HG03066 (cell line): ENCODE results near the gene IL17REL.

Experiments used
- ATAC-seq: cut with Tn5 transposase; IDR thresholded peaks from one replicate; pipeline ENCODE4 v1.9.1; 2021; ENCODE audit warnings: low read depth; ENCODE audit not compliant: unreplicated experiment

Gene IL17REL

DNA sequence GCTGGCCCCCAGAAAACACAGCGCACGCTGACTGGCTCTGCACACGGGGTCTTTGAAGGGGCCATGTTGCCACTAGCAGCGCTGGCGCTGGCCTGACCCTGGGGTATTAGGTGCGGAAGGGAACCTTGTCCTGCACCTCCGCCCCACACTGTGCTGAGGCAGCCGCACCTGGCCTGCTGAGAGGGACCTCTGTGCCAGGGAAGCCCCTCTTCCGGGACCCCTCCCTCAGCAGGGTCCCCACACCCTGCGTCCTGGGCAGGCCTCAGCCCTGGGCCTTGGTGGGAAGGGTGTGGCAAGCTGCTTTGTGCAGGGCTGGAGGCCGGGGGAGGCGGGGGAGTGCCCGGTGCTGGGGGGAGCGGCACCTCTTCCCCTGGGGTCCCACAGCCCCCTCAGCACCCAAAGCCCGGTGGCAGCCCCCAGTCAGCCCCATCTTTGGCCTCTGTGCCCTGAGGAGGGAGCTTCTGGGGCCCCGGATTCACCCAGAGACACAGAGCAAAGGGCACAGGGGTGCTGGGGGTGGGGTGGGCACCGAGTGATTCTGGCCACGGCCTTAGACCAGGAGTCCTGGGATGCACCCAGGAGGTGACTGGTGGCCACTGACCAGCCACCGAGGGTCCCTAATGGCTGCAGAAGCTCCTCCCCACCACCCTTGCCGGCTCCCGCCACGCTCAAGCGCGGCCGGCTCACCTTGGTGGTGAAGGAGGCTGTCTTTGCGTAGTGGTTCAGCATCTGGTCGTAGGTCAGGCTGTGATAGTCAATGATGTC is 34.1 kb upstream of the IL17REL start:
- no peak for ATAC-seq

DNA sequence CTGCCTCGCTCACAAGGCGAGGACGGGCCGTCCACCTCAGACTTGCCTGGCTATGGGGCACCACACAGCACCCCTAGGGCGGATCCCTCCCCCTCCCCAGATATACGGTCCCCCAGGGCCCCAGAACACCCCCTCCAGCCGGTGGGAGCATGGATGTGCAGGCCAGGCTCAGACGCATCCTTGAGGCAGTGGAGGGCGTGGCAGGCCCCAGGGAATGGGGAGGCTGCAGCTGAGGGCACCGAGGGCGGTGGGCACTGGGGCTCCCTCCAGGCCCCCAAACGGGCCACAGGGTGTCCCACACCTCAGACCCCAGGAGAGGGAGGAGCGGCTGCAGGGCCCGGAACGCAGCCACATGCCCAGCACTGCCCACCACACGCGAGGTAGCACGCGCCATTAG is 33.5 kb upstream of the IL17REL start:
- ATAC-seq, result no peak

DNA sequence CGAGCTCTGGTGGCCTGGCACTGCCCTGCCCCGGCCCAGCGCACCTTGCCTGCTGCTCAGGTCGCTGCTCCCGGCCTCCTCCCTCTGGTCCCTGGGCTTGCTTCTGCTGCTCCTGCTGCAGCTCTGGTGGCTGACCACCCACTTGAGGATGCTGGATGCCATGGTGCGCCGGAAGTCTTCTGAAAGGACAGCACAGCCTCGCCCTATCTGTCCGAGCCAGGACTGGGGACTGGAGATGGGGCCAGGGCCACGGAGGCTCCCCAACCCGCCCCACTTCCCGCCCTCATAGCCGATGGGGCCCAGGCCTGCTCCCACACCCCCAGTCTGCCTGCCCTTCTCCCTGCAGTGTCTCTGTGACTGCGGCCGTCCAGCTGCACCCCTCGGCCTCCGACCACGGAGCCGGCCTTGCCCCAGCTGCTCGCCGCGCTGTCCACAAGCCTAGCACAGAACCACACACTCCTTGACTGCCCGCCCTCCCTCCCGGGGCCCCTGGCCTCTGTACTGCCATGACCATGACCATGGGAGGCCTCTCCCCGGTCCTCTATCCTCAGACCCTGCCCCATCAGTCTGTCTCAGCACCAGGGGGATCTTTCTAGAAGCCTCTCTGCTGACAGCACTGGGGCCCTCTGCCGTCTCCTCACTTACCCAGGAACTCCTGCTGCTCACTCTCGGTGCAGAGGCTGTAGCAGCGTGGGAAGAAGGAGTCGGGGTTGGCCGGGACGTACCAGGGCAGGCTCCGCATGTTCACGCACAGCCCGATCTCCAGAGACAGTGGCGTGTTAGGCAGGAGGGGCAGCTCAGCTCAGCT is 32.9 kb upstream of the IL17REL start:
- no peak for ATAC-seq

DNA sequence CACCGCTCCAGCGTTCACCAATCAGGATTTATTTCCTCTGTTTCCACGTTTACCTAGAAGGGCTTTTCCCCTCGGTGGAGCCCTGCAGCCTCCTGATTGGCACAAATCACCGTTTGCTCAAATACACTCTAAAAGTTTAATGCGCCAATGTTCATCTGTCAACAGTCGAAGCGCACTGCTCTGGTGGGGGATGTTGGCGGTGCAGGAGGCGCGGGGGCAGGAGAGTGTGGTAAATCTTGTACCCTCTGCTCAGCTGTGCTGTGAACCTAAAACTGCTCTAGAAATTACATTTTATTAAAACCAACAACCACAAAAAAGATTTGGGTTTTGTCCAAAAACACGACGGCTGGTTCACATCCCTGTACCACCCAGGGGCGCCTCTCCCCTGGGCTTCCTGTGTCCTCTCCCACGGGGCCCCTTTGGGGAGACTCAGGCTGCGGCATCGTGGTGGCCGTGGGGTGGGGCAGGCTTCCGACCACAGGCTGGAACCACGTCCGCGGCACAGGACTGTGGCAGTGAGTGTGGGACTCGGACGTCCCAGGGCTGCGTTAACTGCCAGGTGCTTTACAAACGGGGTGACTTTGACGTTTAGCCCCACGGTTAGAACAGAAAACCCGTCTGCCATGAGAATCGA is 32.0 kb upstream of the IL17REL start:
- no peak for ATAC-seq

DNA sequence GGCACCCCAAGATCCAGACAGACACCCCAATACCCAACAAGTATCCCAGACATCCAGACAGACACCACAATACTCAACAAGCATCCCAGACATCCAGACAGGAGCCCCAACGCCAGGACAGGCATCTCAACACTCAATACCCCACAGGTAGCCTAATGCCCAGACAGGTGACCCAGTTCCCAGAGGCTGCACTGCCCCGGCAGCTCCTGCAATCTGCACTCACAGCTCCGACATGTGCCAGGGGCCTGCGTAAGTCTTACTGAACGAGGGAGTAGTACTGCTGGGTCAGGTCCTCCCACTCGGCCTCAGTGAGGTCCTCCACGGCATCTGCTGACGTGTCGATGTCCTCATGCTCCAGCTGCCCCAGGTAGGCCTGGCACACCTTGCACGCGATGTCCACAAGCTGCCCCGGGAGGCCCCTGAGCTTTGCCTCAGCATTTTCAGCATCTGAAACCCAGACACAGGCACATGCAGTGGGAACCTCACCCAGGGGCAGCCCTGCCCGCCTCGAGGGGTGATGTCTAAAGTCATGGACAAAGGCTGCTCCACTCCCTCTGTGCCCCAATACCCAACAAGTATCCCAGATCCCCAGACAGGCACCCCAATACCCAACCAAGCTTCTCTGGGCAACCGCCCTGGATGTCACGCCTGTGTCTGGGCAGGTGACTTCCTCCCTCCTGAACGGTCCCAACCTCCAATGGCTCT is 28.9 kb upstream of the IL17REL start:
- ATAC-seq, result no peak

DNA sequence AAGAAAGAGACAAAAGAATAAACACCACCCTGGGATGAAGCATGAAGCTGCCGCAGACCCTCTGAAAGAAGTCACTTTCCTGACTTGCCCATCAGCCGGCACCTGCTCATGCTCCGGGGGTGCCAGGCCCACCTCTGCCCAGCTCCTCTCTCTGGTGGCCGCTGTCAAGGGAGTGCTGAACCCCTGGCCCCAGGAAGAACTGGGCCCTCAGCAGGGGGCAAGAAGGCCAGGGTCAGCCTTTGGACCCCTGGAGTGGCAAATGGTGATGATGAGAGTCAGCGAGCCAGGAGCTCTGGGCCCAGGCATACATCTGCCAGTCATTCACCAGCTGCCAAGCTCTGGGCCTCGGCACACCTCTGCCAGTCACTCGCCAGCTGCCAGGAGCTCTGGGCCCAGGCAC is 28.2 kb upstream of the IL17REL start:
- no peak for ATAC-seq

DNA sequence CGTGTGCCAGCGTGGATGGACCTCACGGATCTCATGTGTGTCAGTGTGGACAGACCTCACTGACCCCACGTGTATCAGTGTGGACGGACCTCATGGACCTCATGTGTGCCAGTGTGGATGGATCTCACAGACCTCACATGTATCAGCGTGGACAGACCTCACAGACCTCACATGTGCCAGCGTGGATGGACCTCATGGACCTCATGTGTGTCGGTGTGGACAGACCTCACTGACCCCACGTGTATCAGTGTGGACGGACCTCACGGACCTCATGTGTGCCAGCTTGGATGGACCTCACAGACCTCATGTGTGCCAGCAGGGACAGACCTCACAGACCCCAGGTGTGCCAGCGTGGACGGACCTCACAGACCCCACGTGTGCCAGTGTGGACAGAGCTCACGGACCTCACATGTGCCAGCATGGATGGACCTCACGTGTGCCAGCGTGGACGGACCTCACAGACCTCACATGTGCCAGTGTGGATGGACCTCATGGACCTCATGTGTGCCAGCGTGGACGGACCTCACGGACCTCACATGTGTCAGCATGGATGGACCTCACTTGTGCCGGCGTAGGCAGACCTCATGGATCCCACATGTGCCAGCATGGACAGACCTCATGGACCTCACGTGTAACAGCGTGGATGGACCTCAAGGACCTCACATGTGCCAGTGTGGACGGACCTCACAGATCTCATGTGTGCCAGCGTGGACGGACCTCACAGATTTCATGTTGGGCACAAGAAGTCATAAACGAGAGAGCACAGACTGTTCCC is 27.3 kb upstream of the IL17REL start:
- no peak for ATAC-seq

DNA sequence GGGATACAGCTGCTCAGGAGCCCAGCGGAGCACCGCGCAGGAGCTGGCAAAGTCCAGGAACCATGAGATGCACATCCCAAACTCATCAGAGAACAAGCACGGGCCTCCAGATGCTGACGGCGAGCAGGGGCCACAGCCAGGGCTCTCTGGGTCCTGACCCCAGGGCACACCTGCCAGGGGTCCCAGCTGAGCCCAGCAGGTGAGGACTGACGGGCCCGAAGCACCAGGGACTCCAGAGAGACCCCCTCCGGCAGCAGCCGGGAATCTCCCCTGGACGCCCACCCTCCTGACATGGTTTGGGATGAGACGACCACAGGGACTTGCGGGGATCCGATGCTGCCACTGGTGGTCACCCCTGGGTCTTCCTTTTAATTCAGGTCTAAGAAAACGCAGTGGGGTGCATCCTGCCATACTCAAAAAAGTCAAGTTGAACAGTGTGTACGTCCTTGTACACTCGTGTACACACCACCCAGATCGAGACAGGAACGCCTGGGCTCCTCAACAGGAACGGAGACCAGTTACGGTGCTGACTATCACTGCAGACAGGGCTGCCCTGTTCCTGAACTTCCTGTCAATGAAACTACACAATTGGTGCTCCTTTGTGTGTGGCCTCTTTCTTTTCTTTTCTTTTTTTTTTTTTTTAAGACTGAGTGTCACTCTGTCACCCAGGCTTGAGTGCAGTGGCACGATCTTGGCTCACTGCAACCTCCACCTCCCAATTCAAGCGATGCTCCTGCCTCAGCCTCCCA is 23.6 kb upstream of the IL17REL start:
- ATAC-seq, result no peak

DNA sequence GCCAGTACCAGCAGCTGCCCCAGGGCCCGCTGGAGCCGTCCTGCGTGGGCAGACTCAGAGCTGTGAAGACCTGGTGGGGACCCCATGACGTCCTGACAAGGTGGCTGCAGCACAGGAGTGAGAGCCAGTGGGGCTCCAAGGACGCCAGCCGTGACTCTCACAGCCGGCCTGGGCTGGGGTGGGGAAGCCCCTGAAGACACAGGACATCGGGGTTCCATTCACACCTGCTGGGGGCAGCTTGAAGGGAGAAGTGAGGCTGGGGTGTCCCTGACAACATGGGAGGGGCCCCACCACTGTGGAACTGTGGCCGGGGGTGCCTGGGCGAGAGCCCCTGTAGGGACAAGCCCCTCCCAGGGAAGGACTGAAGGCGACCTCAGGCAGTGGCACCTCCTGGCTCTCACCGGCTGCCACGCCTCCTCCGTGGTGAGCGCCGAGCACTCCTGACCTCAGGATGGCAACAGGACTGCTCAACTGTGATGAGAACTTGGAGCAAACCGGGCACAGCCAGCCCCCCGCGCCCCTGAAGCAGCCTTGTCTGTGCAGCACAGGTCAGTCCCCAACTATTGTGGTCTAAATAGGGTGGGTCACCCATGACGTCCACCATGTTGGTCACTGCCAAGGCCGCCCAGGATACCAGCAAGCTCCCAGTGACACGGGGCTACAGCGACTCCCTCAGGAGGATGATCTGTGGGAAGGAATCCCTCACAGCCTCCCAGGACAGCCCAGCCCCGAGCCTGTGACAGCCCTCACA is 22.7 kb upstream of the IL17REL start:
- no peak for ATAC-seq

DNA sequence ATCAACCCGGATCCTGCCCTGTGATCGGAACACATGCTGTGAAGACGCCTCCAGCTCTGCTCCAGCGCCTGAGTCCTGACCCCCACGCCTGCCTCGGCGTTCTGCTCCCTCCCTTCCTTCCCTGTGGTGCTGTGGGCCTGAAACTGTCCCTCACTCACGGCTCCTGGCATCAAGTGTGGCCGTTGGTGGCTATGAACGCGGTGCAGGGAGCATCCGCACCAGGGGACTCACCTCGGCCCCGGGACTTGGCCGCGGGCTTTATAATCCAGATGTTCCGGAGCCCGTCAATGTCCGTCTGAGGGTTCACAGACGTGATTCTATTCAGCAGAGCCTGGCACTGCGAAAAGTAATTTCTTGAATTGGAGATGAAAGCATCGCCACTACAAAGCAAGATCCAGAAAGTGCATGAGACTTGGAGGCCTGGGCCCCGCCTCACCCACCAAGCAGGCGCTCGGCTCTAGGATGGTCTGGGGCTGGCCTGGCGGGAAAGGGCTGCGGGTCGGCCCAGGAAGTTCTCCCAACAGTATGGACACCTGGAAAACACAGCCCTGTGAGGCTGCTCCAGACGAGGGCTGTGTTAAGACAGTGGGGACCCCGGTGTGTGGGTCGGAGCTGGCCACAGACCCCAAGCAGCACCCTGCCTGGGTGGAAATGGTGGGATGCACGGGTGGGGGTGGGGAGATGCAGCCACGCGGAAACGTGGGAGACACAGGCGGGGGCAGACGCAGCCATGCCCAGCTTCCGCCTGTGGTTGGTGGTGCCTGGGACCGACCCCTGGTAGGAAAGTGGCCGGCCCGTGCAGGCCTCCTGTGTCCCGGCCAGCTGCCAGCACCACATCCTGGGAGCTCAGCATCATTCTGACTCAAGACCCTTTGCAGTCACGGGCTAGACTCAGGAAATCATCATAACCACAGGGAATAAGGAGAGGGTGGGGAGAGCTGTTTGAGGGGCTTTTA is 21.8 kb upstream of the IL17REL start:
- ATAC-seq, result no peak

DNA sequence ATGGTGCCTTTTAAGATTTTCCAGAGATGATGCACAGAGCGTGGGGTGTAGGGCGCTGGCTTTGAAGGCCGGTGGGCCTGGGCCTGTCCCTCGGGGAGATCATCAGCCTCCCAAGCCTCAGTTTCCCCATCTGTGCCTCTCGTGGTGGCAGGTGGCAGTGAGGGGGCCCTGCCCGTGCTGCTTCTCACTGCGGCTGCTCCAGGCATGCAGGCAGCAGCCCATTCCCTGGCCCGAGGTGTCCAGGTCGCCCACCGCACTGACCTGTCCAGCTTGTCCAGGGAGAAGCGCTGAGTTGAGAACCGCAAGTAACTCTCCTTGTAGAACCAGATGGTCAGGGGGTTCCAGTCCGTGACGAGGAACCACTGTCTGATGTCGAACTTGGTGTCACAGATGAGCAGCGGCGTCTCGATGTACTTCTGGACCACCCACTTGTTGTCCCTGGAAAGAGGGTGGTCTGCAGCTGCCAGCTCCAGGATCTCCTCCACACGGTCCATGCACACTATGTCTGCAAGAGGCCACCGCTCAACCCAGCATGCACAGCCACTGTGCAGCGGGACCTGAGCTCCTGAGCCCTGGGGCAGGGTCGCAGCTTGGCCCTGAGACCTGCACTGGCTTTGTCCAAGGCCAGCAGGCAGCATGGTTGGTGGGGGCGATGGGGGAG is 20.5 kb upstream of the IL17REL start:
- no peak for ATAC-seq

DNA sequence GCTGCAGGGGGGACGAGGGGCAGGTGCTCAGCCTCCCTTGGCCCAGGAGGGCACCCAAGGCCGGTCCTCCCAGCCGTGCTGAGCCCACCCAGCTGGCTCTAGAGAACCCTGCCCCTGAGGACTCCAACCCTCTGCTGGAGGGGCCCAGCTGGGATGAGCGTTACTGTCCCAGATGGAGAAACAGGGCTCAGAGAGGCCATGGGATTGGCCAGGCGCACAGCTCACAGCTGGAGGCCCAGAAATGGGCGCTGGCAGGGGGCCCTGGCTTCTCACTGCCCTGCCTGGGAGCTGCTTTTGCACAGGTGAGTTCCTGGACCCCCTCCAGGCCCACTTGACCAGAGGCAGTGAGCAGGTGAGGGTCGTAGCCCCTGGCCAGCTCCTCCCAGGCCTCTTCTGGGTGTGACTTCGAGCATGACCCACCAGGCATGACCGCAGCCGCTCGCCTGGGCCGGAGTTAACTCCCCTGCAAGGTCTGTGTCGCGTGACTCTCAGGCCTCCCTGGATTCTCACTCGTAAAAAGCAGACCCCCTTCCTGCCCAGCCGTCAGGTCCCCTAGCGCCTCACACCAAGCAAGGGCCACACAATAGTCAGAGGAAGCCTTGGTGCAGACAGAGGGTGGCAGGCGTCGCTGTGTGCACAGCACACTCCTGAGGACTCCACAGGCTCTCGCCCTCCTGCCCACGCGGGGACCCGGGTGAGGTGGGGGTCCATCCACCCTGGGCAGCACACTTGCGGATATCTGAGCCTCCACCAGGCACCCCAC is 19.7 kb upstream of the IL17REL start:
- no peak for ATAC-seq

DNA sequence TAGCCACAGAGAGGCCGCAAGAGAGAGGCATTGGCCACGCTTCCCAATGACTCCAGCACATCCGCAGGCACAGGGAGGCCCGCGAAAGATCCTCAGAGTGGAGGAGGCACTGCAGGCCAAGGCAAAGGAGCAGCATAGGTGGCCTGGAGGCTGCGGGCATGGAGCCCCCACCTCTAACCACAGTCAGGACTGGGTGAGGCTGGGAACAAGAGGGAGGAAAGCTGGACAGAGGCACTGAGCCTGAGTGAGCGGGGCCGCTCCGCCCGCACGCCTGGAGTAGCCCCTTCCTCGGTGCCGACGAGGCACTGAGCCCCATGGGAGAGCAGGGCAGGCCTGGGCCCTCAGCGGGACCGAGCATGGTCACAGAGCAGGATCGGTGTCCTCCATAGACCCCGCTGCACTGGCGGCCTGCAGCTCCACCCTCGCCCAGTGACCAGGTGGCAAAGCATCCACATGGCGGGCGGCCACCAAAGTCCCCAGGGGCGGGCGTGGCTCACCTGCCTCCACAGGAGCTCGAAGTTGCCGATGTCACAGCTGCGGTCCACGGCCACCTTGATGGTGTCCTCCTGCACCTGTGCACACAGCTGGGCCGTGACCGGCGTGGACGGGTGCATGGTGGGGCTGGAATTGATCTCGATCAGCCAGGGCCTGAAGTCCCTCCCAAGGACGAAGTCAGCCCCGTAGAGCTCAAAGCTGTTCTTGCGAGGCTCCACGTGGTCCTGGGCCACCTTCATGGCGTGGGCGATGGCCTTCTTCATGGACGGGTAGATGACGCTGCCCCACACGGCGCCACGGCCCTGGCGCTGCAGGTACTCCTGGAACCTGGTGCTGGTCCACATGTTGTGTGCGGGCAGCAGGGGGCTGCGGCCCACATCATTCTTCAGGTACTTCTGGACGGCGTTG is 18.9 kb upstream of the IL17REL start:
- no peak for ATAC-seq

DNA sequence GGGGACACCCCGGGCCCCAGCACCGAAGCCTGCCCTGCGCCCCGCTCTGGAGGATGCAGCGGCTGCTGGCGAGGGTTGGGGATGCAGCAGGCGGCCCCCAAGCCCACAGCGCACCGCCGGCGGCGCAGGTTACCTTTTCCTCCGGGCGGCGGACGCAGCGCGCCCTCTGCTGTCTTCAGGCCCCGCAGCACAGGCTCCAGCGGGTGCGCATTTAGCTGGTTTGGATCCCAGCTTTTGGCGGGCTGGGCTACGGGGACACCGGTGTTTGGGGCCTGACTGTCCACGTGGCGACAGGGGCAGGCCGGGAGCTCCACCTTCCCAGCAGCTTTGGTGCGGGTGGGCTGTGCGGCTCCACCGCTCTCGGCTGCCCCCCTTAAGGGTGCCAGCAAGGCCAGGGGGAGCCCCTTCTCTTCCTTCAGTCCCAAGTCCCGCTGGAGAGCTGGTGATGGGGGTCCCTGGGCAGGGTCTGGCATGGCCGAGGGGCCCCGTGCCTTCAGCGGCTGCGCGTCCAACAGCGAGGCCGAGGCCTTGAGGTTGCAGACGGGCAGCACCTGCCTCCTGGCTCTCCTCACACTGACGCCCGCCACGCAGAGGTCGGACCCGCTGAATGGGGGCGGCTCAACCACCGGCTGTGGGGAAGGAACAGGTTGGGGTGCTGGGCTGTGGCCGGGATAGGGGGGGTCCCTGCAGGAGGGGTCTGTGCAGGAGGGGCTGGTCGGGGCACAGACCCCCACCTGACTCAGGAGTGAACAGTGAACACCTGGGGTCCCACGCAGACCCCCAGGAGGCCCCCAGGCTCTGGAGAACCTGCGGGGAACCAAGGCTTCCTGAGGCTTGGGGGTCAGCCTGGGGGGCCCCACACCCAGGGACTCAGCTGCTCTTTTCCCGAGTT is 18.0 kb upstream of the IL17REL start:
- ATAC-seq, result no peak
